ENCODE measurements around the gene CBFA2T2.
"Not testable (repeated sequence)": the region's sequence is repeated elsewhere in the genome, so short reads cannot be mapped to it uniquely, and the experiment has no call there.

CBFA2T2 gene

DNA sequence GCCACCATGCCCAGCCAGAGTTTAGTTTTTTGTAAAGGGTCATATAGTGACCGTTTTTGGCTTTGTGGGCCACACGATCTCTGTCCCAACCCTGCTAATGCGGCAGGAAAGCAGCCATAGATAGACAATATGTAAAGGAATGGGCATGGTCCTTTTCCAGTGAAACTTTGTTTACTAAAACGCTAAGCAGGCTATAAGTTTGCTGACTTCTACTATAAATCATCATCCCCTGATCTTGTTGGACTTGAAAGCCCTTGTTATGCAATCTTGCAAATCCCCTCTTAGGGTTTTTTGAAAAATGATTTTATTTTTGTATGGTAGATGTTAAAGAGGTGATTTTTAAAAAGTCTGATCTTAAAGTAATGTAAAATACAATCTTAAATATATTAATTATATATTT is 63.6 kb downstream of the CBFA2T2 start:
- no peak for DNase-seq

GRCh38 chr20:33554914-33555420 is 65.1 kb downstream of the CBFA2T2 start:
- DNase-seq, result peak; percentile 96 to 100

DNA sequence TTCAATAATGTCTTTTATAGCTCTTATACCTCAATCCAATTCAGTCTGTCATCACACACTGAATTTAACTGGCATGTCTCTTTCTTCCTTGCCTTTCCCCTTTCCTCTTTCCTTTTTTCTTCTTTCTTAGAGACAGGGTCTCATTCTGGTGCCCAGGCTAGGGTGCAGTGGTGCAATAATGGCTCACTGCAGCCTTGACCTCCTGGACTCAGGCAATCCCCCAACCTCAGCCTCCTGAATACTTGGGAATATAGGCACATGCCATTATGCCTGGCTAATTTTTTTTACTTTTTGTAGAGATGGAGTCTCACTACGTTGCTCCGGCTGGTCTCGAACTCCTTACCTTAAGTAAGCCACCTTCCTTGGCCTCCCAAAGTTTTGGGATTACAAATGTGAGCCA is 65.9 kb downstream of the CBFA2T2 start:
- no peak for DNase-seq

GRCh38 chr20:33556246-33556645 is 66.3 kb downstream of the CBFA2T2 start:
- DNase-seq, result no peak

GRCh38 chr20:33558348-33559144 is 68.7 kb downstream of the CBFA2T2 start:
- no peak for DNase-seq

DNA sequence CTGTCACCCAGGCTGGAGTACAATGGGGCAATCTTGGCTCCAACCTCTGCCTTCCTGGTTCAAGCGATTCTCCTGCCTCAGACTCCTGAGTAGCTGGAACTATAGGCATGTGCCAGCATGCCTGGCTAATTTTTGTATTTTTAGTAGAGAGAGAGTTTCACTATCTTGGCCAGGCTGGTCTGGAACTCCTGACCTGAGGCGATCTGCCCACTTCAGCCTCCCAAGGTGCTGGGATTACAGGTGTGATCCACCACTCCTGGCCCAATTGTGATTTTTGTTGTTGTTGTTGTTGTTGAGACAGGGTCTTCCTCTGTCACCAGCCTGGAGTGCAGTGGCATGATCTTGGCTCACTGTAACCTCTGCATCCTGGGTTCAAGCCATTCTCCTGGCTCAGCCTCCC is 69.3 kb downstream of the CBFA2T2 start:
- DNase-seq, result no peak

- DNase-seq, result no peak
Observed at GRCh38 chr20:33560026-33560425, 70.1 kb downstream of the CBFA2T2 start.

- not testable (repeated sequence) for DNase-seq
Observed at GRCh38 chr20:33561053-33561452, 71.2 kb downstream of the CBFA2T2 start.

DNA sequence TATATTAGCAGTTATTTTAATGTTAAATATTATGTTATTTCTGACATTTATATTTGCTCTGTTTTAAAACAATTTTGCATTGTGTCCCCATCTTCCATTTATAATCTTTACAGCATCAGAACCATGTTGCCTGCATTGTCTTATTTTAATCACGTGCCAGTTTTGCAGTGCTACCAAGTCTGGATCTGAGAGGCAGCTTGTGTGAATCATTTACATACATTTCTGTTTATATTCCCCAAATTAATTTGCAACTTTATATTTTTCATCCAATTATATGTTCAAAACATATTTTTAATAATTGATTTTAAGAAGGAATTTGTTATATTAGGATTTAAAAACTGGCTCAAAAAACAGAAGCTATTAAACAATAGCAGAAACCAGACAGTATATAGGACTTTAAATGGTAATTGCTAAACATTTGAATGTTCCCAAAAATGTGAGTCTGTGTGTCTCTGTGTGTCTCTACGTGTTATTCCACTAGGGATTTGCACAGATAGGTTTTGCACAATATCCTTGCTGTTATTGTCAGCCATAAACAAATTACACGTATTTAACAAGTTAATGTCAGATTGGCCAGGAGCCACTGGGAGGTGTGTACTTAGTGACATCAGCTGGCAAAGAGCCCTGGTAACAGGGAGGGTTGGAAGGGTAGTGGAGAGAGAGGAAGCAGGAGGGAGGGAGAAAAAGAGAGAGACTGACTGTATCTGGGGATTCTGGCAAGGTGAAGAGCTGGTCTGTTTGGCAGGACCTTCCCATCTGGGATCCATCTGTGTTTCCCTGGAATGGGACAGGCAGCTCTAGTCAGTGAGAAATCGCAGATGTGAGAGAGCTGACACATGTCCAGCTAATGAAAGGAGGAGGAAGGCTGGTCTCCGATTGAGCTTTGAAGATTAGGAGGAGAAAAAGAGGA is 72.1 kb downstream of the CBFA2T2 start:
- DNase-seq, result peak in 1 of 2 experiments; percentile 64

- no peak for DNase-seq
Observed at GRCh38 chr20:33563788-33564187, 73.9 kb downstream of the CBFA2T2 start.

GRCh38 chr20:33566781-33567603 is 77.1 kb downstream of the CBFA2T2 start:
- no peak for DNase-seq

GRCh38 chr20:33567949-33568348 is 78.1 kb downstream of the CBFA2T2 start:
- no peak for DNase-seq

DNA sequence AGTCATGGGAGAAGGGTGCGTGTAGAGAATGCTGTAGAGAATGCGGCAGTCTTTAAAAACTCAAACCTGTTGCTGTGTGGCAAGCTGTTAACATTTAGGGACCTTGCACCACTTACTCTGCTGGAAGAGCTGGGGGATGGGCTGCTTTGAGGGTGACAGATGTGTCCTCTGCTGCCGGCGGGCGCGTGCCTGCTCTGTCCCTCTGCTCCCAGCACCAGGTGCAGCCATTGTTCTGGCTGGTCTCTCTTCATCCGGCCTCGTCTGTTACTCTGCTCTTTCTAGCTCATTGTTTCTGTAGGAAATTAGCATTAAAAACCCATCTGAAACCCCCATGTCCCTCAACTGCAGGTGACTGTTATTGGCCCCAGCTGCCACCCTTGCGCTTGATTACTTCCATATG is 78.5 kb downstream of the CBFA2T2 start:
- no peak for DNase-seq

- DNase-seq, result no peak
Observed at GRCh38 chr20:33568868-33569801, 79.2 kb downstream of the CBFA2T2 start.

DNA sequence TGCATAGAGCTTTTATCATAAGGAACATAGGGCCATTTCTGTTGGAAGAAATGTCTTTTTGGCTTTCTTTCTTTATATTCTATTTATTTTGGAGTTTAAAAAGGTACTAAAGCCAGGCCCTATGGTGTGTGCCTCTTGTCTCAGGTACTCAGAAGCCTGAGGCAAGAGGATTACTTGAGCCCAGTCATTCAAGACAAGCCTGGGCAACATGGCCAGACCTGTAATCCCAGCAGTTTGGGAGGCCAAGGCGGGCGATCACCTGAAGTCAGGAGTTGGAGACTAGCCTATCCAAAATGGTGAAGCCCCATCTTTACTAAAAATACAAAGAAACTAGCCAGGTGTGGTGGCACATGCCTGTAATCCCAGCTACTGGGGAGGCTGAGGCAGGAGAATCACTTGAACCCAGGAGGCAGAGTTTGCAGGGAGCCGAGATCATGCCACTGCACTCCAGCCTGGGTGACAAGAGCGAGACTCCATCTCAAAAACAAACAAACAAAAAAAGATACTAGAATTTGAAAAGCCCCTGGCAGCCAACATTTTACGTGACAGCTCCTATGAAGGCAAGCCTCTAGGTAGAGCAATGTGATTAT is 80.0 kb downstream of the CBFA2T2 start:
- no peak for DNase-seq

- DNase-seq, result no peak
Observed at GRCh38 chr20:33570743-33571142, 80.8 kb downstream of the CBFA2T2 start.

GRCh38 chr20:33573268-33573667 is 83.4 kb downstream of the CBFA2T2 start:
- not testable (repeated sequence) for DNase-seq

DNA sequence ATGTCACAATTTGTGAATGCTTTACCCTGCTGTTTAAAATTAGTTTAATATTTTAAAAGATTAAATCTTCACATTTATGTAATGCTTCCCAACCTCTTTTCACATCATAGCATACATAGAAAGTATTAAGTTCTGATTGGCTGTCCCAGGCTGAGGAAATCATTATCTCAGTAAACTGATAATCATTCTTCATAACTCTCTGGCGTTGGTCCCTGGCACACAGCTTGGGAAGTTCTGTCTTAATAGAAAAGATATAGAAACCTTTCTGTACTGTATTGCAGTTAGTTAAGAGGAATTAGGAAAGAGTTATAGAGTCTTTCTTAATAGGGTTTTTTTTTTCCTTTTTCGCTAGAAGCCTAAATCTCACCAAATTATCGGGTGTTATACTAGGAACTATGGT is 85.4 kb downstream of the CBFA2T2 start:
- DNase-seq, result no peak

DNA sequence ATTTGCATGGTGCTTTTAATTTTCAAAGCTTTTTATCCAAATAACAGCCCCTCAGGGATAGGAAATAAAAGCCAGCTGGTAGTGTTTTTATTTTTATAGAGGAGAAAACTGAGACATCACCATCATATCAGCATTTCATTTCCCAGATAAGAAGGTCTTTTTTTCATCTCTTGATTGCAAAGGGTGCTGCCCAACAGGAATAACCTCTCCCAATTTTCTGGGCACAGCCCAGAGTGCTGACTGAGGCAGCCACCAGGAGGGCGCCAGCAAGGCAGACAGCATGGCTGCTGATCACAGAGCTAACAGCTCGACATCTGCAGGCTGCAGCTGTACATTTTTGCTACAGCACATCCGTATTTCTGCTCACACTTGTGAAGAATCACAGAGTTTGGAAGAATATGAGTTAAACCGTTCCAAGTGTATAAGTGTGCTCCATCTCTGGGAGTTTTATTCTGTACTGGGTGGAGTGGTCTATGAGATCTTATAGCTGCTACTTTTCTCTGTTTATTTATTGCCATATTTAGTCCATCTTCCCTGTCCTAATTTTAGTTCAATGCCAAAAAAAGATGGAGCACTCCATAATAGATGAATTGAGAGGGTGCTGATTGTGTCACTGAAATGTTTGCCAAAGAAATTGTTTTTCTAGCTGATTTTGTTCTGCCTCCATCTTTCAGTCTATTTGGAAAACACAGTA is 86.7 kb downstream of the CBFA2T2 start:
- no peak for DNase-seq

DNA sequence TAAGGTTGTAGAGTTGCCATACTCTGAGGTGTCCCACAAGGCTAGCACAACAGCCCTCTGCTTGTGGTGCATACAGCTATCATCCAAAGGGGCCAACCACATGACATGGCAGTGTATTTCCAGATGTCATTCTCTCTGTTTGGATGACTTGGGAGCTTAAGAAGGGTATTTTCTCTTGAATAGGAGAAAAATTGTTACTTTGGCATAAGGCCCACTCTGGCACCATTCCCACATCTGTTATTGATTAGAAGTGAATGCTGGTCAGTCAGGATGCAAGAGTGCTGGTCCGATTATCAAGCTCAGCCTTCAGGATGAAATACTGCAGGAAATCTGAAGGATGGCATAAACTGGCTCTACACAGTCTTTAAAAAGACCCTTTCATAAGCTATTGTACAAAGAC is 88.6 kb downstream of the CBFA2T2 start:
- DNase-seq, result no peak

GRCh38 chr20:33583143-33583542 is 93.2 kb downstream of the CBFA2T2 start:
- DNase-seq, result no peak

All from SW 1271 (cell line).